ENCODE results near the gene ODAD3.

The ODAD3 gene

GRCh38 chr19:11448410-11448809, 13.5 kb upstream of the ODAD3 start:
- ATAC-seq (ENCODE audit: insufficient read depth, low read depth) (no peak), DNase-seq (no peak)
- Histone ChIP-seq H3K36me3 (ENCODE audit: insufficient read depth, low read length) (peaks cover 64% of the 10 kb centered on the region), H3K4me2 (ENCODE audit: insufficient read depth, low read length) (no peak overlapping the region), H3K27me3 (ENCODE audit: insufficient read depth, low read length, poor library complexity) (no peaks in the 10 kb centered on the region), H2AFZ (ENCODE audit: low read depth, low read length) (no peak overlapping the region), H4K20me1 (ENCODE audit: insufficient read depth, low read length) (peaks cover 18% of the 10 kb centered on the region), H3K27ac (ENCODE audit: low read length) (no peak overlapping the region), H3K4me1 (ENCODE audit: insufficient read depth, low read length) (no peaks in the 10 kb centered on the region), H3K4me3 (ENCODE audit: low read depth in 1 of 2, low read length in 2 of 2) (no peak overlapping the region), H3K9ac (ENCODE audit: low read depth, low read length) (no peak overlapping the region), H3K79me2 (ENCODE audit: insufficient read depth, low read length) (peaks cover 8% of the 10 kb centered on the region), H3K9me3 (ENCODE audit: insufficient read depth, low read length, severe bottlenecking) (no peaks in the 10 kb centered on the region)
- TF ChIP-seq EZH2 (IDR thresholded peaks at IDR 0.05; ENCODE audit: borderline replicate concordance, low read depth, low read length, severe bottlenecking) = no peak
- TF ChIP-seq CTCF (IDR thresholded peaks at IDR 0.05; ENCODE audit: borderline replicate concordance, extremely low read depth, low read length, poor library complexity, severe bottlenecking) = no peak

GRCh38 chr19:11447347-11448262, 12.7 kb upstream of the ODAD3 start:
- no peaks in the 10 kb centered on the region for H3K9me3 ChIP-seq (ENCODE audit: insufficient read depth, low read length, severe bottlenecking)
- H3K79me2 ChIP-seq (ENCODE audit: insufficient read depth, low read length) = peaks cover 8% of the 10 kb centered on the region
- ATAC-seq (ENCODE audit: insufficient read depth, low read depth) (no peak), DNase-seq (no peak)
- peaks cover 66% of the 10 kb centered on the region for H3K36me3 ChIP-seq (ENCODE audit: insufficient read depth, low read length)
- no peak overlapping the region for H2AFZ ChIP-seq (ENCODE audit: low read depth, low read length)
- H3K4me3 ChIP-seq (ENCODE audit: low read depth in 1 of 2, low read length in 2 of 2) = no peak overlapping the region
- H3K4me2 ChIP-seq (ENCODE audit: insufficient read depth, low read length) = no peak overlapping the region
- H3K9ac ChIP-seq (ENCODE audit: low read depth, low read length) = no peak overlapping the region
- H4K20me1 ChIP-seq (ENCODE audit: insufficient read depth, low read length) = peaks cover 18% of the 10 kb centered on the region
- H3K27me3 ChIP-seq (ENCODE audit: insufficient read depth, low read length, poor library complexity) = no peaks in the 10 kb centered on the region
- no peaks in the 10 kb centered on the region for H3K4me1 ChIP-seq (ENCODE audit: insufficient read depth, low read length)
- TF ChIP-seq EZH2 (IDR thresholded peaks at IDR 0.05; ENCODE audit: borderline replicate concordance, low read depth, low read length, severe bottlenecking) (no peak), CTCF (IDR thresholded peaks at IDR 0.05; ENCODE audit: borderline replicate concordance, extremely low read depth, low read length, poor library complexity, severe bottlenecking) (no peak)
- no peak overlapping the region for H3K27ac ChIP-seq (ENCODE audit: low read length)

GRCh38 chr19:11446652-11447301, 11.9 kb upstream of the ODAD3 start:
- H3K4me1 ChIP-seq (ENCODE audit: insufficient read depth, low read length) = no peaks in the 10 kb centered on the region
- ATAC-seq (ENCODE audit: insufficient read depth, low read depth) (peak; percentile 56; the same call in 1 of the 3 replicates), DNase-seq (peak; percentile 40)
- H3K27ac ChIP-seq (ENCODE audit: low read length) = no peak overlapping the region
- no peak overlapping the region for H2AFZ ChIP-seq (ENCODE audit: low read depth, low read length)
- peaks cover 21% of the 10 kb centered on the region for H4K20me1 ChIP-seq (ENCODE audit: insufficient read depth, low read length)
- no peaks in the 10 kb centered on the region for H3K9me3 ChIP-seq (ENCODE audit: insufficient read depth, low read length, severe bottlenecking)
- H3K79me2 ChIP-seq (ENCODE audit: insufficient read depth, low read length) = peaks cover 8% of the 10 kb centered on the region
- TF ChIP-seq CTCF (IDR thresholded peaks at IDR 0.05; ENCODE audit: borderline replicate concordance, extremely low read depth, low read length, poor library complexity, severe bottlenecking) (peak; percentile 72), EZH2 (IDR thresholded peaks at IDR 0.05; ENCODE audit: borderline replicate concordance, low read depth, low read length, severe bottlenecking) (no peak)
- no peaks in the 10 kb centered on the region for H3K27me3 ChIP-seq (ENCODE audit: insufficient read depth, low read length, poor library complexity)
- no peak overlapping the region for H3K9ac ChIP-seq (ENCODE audit: low read depth, low read length)
- H3K36me3 ChIP-seq (ENCODE audit: insufficient read depth, low read length) = peaks cover 75% of the 10 kb centered on the region
- no peak overlapping the region for H3K4me2 ChIP-seq (ENCODE audit: insufficient read depth, low read length)
- no peak overlapping the region for H3K4me3 ChIP-seq (ENCODE audit: low read depth in 1 of 2, low read length in 2 of 2)

Measured in DND-41 (cell line).